GM12878 (cell line): ENCODE measurements around the gene SELPLG. TPM values are rescaled to one million over a fixed set of nuclear protein-coding genes. Genes with fewer than 3 reads are reported as not detected.

ENCODE experiments used
- ATAC-seq: fragments of 200-7000 bp; cut with Tn5 transposase; 3 replicates; pipeline ENCODE4 v1.9.1; 2020; ENCODE audit warnings: mild to moderate bottlenecking, moderate library complexity
- BruUV-seq: library from RNA; stranded (reverse); fragments of 400-500 nt; replicated peaks from 2 replicates; lab custom pipeline; 2021; lab: Mats Ljungman, UMichigan
- CTCF ChIA-PET: fragments of 300-600 bp; sonication (Branson Sonifier 250); formaldehyde crosslinking; extraction: SDS; loops from one replicate; lab custom pipeline; 2021; ENCODE audit warnings: inconsistent platforms; lab: Yijun Ruan, JAX
- POLR2A ChIA-PET: fragments of 350-600 bp; formaldehyde crosslinking; extraction: SDS; loops from one replicate; lab custom pipeline; 2021; ENCODE audit warnings: inconsistent platforms; lab: Charles Lee
- RAD21 ChIA-PET: fragments of 300-600 bp; sonication (Branson Sonifier 250); formaldehyde crosslinking; loops from one replicate; lab custom pipeline; 2023; ENCODE audit warnings: antibody characterized with exemption; ENCODE audit not compliant: unreplicated experiment; lab: Charles Lee
- SMC1A ChIA-PET: fragments of 300-600 bp; sonication (Branson Sonifier 250); formaldehyde crosslinking; loops from one replicate; lab custom pipeline; 2023; ENCODE audit not compliant: unreplicated experiment, uncharacterized antibody; lab: Charles Lee
- DNase-seq: peaks from one replicate; pipeline ENCODE4 v3.0.0-alpha.2; 2011; ENCODE audit warnings: low read depth, low spot score
- FAIRE-seq: peaks from 3 replicates; lab custom pipeline; 2011; peaks lifted over from hg19 to GRCh38; lab: Jason Lieb, UNC
- H2AFZ ChIP-seq: 2 replicates; pipeline ENCODE4 v1.6.0; 2011; ENCODE audit warnings: low read depth, low read length, control low read depth; ENCODE audit not compliant: control insufficient read depth
- H3K27ac ChIP-seq: 2 replicates; pipeline ENCODE4 v1.5.1; 2011; ENCODE audit warnings: control low read depth; ENCODE audit not compliant: control insufficient read depth, insufficient read depth
- H3K27me3 ChIP-seq, 2 experiments: replicated peaks in 1 of 2; 2 replicates each; pipeline versions ENCODE4 v1.6.0 to v1.6.1; 2011; ENCODE audit warnings: low read length in 1 of 2; ENCODE audit not compliant: control insufficient read depth in 2 of 2, insufficient read depth in 2 of 2
- H3K36me3 ChIP-seq, 2 experiments: 2 replicates each; pipeline ENCODE4 v1.5.1; 2011; ENCODE audit warnings: low read length in 1 of 2; ENCODE audit not compliant: control insufficient read depth in 2 of 2, insufficient read depth in 2 of 2
- H3K4me1 ChIP-seq: 2 replicates; pipeline ENCODE4 v1.6.1; 2011; ENCODE audit warnings: mild to moderate bottlenecking, low read length, moderate library complexity, mixed read lengths; ENCODE audit not compliant: control insufficient read depth, insufficient read depth
- H3K4me2 ChIP-seq: 2 replicates; pipeline ENCODE4 v1.6.0; 2011; ENCODE audit warnings: control low read depth; ENCODE audit not compliant: control insufficient read depth, insufficient read depth
- H3K4me3 ChIP-seq: fragments of 200-600 bp; sonication (generic); 2 replicates; pipeline ENCODE4 v1.5.1; 2016
- H3K79me2 ChIP-seq: 2 replicates; pipeline ENCODE4 v1.6.0; 2011; ENCODE audit warnings: low read length; ENCODE audit not compliant: control insufficient read depth, insufficient read depth
- H3K9ac ChIP-seq: 2 replicates; pipeline ENCODE4 v1.8.0; 2011; ENCODE audit warnings: low read length, control low read depth, mixed read lengths; ENCODE audit not compliant: control insufficient read depth, insufficient read depth
- H3K9me3 ChIP-seq: replicated peaks from 3 replicates; pipeline ENCODE4 v1.5.1; 2011; ENCODE audit warnings: mild to moderate bottlenecking, low read length; ENCODE audit not compliant: control insufficient read depth, insufficient read depth
- H4K20me1 ChIP-seq: 2 replicates; pipeline ENCODE4 v1.6.0; 2011; ENCODE audit not compliant: control insufficient read depth, insufficient read depth
- CEBPZ ChIP-seq: fragments of 150-350 bp; IDR thresholded peaks from 2 replicates; pipeline ENCODE4 v1.6.1; 2016; ENCODE audit warnings: low read depth, low read length
- FOS ChIP-seq: IDR thresholded peaks from 3 replicates; pipeline ENCODE4 v1.6.1; 2011; ENCODE audit warnings: borderline replicate concordance; ENCODE audit not compliant: insufficient read length; ENCODE audit errors: extremely low read depth
- GATAD2B ChIP-seq: fragments of 450-650 bp; conservative IDR thresholded peaks from 2 replicates; pipeline ENCODE4 v1.6.1; 2017; ENCODE audit warnings: low read depth, mild to moderate bottlenecking, moderate library complexity
- KAT2A ChIP-seq: conservative IDR thresholded peaks from 2 replicates; pipeline ENCODE4 v1.6.1; 2011; ENCODE audit warnings: low read depth, low read length; ENCODE audit not compliant: control insufficient read depth
- MEF2B ChIP-seq: fragments of 450-650 bp; IDR thresholded peaks from 2 replicates; pipeline ENCODE4 v1.6.1; 2018; ENCODE audit warnings: mild to moderate bottlenecking, moderate library complexity; ENCODE audit not compliant: partially characterized antibody, poor library complexity, severe bottlenecking
- MLLT1 ChIP-seq: fragments of 450-650 bp; IDR thresholded peaks from 2 replicates; pipeline ENCODE4 v1.6.1; 2016; ENCODE audit warnings: mild to moderate bottlenecking
- MYC ChIP-seq: IDR thresholded peaks from 2 replicates; pipeline ENCODE4 v1.6.1; 2011; ENCODE audit warnings: mild to moderate bottlenecking, low read length, moderate library complexity, inconsistent platforms; ENCODE audit not compliant: insufficient read depth, insufficient replicate concordance, insufficient read length, severe bottlenecking
- SIN3A ChIP-seq: IDR thresholded peaks from 2 replicates; pipeline ENCODE4 v1.6.1; 2012; ENCODE audit warnings: low read depth, low read length, improper control_type of control experiment
- SIX5 ChIP-seq: IDR thresholded peaks from 2 replicates; pipeline ENCODE4 v1.6.1; 2011; ENCODE audit warnings: mild to moderate bottlenecking, low read depth, low read length, moderate library complexity; ENCODE audit not compliant: severe bottlenecking
- SREBF2 ChIP-seq: IDR thresholded peaks from 2 replicates; pipeline ENCODE4 v1.6.1; 2012; ENCODE audit warnings: mild to moderate bottlenecking, low read length
- TARDBP ChIP-seq: IDR thresholded peaks from 2 replicates; pipeline ENCODE4 v1.6.1; 2016; ENCODE audit warnings: borderline replicate concordance
- WGBS: methylation state at CpG from one replicate; pipeline ENCODE4 v1.1.6; 2016; ENCODE audit warnings: low lambda C conversion rate; ENCODE audit not compliant: insufficient replicate concordance, insufficient coverage; ENCODE audit errors: missing lambda C conversion rate; 5-methylcytosine and 5-hydroxymethylcytosine counted together
- in situ Hi-C: fragments of 300-500 bp; cut with MboI; formaldehyde crosslinking; loops from 9 replicates; pipeline ENCODE4 v1.14.3; 2018; ENCODE audit warnings: mixed read lengths
- intact Hi-C: fragments of 100-400 bp; cut with micrococcal nuclease; formaldehyde crosslinking; loops from one replicate; pipeline ENCODE4 v1.14.2; 2022; ENCODE audit not compliant: unreplicated experiment
- polyA plus RNA-seq, 11 experiments: library from polyadenylated mRNA; depleted of rRNA in 4 of 11; unstranded in 6 of 11; stranded (reverse) in 5 of 11; fragments of >200 nt; fragmentation: Nextera tagmentation in 4 of 11; fragmentation: Illumina TruSeq in 1 of 11; extraction: Ambion mirVana in 4 of 11; extraction: Trizol in 1 of 11; gene quantifications; 1 replicate in 1 of 11; 2 replicates in 10 of 11; pipeline versions ENCODE4 v1.2.1 to v1.2.3, GENCODE V29; 2011 to 2016; ENCODE audit warnings: inconsistent platforms in 2 of 11, missing spikeins in 2 of 11, low read depth in 1 of 11
- total RNA-seq, 4 experiments: library from RNA; depleted of rRNA in 3 of 4; stranded (reverse); fragments of >200 nt in 3 of 4; fragmentation: Illumina TruSeq in 1 of 4; extraction: Trizol in 1 of 4; gene quantifications; 2 replicates each; pipeline versions ENCODE4 v1.2.1 to v1.2.3, GENCODE V29; 2013 to 2021
- TF ChIP-seq, protein P1 (sequence below): fragments of 450-650 bp; conservative IDR thresholded peaks from 2 replicates; pipeline ENCODE4 v1.6.1; 2017; ENCODE audit warnings: mild to moderate bottlenecking, moderate library complexity
- TF ChIP-seq, protein P2 (sequence below): IDR thresholded peaks from 2 replicates; pipeline ENCODE4 v1.6.1; 2011; ENCODE audit warnings: borderline replicate concordance, low read depth, mild to moderate bottlenecking, moderate library complexity, mixed read lengths, low read length; ENCODE audit not compliant: insufficient read depth; ENCODE audit errors: extremely low read length
- TF ChIP-seq, protein P3 (sequence below): fragments of 450-650 bp; IDR thresholded peaks from 2 replicates; pipeline ENCODE4 v1.6.1; 2017; ENCODE audit warnings: borderline replicate concordance

The SELPLG gene
- total and polyA plus RNA-seq, 10 of the 15 experiments (the other 5 are each of a cell fraction or from before 2014, with no cell fraction given) = 3.2 to 32.3 (median 23.9) TPM

- Histone ChIP-seq H3K9me3 (no peaks in the 10 kb centered on the region), H3K27me3 (no peaks in the 10 kb centered on the region), H4K20me1 (no peaks in the 10 kb centered on the region), H3K4me2 (no peak overlapping the region), H3K9ac (no peak overlapping the region), H3K4me1 (peaks cover 26% of the 10 kb centered on the region), H3K79me2 (peaks cover 68% of the 10 kb centered on the region), H2AFZ (no peak overlapping the region), H3K27ac (no peak overlapping the region), H3K4me3 (no peak overlapping the region), H3K36me3 (peaks cover 3 to 13% of the 10 kb centered on the region in 2 experiments)
- ATAC-seq (no peak), FAIRE-seq (no peak), DNase-seq (no peak)
- WGBS = 94% methylated on average over 1 of the region's 1 CpG
- intact Hi-C loops = no loop called here
- in situ Hi-C loops = no loop called here
- BruUV-seq = no TSS peak
- ChIA-PET CTCF (interaction anchor here (0.7 to 1.3 kb wide), 4 partner anchors 12 to 149 kb away, joined by 3 to 6 read pairs (median 4); partner anchors contain the start of gene SELPLG), SMC1A (interaction anchor here (0.9 to 3.1 kb wide), 5 partner anchors 9 to 46 kb away, joined by 3 to 34 read pairs (median 4); no protein-coding TSS in a partner anchor), POLR2A (no interaction called here), RAD21 (interaction anchor here (1.2 to 2.6 kb wide), 2 partner anchors 11 to 17 kb away, joined by 3 to 15 read pairs; no protein-coding TSS in a partner anchor)
- TF ChIP-seq GATAD2B (no peak), TARDBP (no peak), FOS (no peak), CEBPZ (no peak), MLLT1 (no peak), SIX5 (no peak), SIN3A (no peak), MYC (no peak), KAT2A (no peak), MEF2B (no peak), SREBF2 (no peak)
- TF ChIP-seq, protein P1, sequence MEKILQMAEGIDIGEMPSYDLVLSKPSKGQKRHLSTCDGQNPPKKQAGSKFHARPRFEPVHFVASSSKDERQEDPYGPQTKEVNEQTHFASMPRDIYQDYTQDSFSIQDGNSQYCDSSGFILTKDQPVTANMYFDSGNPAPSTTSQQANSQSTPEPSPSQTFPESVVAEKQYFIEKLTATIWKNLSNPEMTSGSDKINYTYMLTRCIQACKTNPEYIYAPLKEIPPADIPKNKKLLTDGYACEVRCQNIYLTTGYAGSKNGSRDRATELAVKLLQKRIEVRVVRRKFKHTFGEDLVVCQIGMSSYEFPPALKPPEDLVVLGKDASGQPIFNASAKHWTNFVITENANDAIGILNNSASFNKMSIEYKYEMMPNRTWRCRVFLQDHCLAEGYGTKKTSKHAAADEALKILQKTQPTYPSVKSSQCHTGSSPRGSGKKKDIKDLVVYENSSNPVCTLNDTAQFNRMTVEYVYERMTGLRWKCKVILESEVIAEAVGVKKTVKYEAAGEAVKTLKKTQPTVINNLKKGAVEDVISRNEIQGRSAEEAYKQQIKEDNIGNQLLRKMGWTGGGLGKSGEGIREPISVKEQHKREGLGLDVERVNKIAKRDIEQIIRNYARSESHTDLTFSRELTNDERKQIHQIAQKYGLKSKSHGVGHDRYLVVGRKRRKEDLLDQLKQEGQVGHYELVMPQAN = no peak
- TF ChIP-seq, protein P2, sequence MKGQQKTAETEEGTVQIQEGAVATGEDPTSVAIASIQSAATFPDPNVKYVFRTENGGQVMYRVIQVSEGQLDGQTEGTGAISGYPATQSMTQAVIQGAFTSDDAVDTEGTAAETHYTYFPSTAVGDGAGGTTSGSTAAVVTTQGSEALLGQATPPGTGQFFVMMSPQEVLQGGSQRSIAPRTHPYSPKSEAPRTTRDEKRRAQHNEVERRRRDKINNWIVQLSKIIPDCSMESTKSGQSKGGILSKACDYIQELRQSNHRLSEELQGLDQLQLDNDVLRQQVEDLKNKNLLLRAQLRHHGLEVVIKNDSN = no peak
- TF ChIP-seq, protein P3, sequence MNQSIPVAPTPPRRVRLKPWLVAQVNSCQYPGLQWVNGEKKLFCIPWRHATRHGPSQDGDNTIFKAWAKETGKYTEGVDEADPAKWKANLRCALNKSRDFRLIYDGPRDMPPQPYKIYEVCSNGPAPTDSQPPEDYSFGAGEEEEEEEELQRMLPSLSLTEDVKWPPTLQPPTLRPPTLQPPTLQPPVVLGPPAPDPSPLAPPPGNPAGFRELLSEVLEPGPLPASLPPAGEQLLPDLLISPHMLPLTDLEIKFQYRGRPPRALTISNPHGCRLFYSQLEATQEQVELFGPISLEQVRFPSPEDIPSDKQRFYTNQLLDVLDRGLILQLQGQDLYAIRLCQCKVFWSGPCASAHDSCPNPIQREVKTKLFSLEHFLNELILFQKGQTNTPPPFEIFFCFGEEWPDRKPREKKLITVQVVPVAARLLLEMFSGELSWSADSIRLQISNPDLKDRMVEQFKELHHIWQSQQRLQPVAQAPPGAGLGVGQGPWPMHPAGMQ = no peak
Observed at GRCh38 chr12:108681317-108681716, 47.6 kb upstream of the SELPLG start.
